ENCODE data around the gene DLGAP1.

The DLGAP1 gene

DNA sequence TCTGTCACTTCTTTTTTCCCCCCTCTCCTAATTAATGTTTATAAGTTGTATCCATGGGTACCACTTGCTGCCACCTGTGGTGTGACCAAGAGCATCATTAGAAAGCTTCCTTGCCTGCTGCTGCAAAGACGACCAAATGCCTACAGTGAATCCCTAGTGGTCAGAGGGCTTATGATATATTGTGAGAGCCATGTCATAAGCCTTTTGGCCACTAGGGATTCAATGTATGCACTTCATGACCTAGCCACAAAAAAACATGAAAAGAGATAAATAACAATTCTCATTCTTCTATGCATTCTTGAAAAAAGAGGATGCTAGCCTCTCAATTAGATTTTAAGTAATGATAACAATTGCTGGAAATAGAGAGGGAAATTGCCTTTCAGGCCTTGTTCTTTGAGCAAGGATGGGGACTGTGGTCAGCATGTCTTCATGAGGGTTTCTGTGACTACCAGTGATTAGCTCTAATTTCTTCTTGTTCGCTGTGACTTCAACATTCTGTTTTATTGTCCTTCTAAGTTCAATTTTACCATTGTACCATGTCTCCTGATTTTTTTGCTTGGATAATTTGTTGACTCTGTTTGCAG, 569.8 kb downstream of the DLGAP1 start:
- peak; percentile 1 for DNase-seq

DNA sequence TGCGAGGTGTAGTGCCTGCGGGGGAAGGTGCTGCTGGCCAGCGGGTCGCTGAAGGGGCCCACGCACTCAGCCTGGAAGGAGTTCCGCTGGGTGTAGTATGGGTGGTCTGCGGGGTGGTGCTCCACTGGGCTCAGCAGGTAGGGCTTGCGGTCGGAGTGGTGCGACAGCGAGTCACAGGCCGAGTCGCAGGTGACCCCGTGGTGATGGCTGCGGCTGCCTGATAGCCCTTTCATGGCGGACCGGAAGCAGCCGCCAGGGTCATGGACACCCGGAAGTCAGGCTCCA, 575.3 kb downstream of the DLGAP1 start:
- no peak for DNase-seq

DNA sequence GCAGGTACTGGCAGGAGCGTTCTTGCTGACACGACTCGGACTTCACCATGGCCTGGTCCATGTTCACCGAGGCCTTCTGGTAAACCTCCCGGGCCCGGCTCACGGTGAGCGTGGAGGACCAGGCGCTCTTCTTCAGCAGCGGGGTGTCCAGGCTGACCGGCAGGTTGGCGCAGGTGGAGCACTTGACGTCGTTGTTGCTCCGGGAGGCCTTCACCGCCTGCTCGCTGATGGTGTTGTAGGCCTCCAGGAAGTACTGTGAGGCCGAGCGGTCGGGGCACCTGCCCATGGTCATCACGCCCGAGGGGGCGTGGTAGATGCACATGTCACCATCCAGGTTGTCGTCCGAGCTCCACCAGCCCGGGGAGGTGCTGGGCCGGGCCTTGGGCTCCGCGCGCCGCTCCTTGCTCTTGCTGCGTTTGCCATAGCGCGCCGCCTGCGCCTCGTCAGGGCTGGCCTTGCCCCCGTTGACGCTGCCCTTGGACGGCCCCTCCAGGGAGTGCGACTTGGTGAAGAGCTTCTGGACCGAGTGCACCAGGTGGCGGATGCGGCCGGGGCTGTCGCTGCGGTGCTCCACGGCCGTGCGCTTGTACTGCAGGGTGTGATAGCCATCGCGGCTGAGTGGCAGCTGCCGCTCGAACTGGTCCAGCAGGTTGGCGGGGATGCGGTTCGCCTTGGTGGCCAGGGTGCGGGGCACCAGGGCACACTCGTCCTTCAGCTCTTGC, 575.8 kb downstream of the DLGAP1 start:
- no peak for DNase-seq

GRCh38 chr18:3878401-3878800, 576.7 kb downstream of the DLGAP1 start:
- no peak for DNase-seq

GRCh38 chr18:3877678-3878077, 577.4 kb downstream of the DLGAP1 start:
- DNase-seq, result no peak

- no peak for DNase-seq
These were observed 579.1 kb downstream of the DLGAP1 start for GRCh38 chr18:3875961-3876360.

DNA sequence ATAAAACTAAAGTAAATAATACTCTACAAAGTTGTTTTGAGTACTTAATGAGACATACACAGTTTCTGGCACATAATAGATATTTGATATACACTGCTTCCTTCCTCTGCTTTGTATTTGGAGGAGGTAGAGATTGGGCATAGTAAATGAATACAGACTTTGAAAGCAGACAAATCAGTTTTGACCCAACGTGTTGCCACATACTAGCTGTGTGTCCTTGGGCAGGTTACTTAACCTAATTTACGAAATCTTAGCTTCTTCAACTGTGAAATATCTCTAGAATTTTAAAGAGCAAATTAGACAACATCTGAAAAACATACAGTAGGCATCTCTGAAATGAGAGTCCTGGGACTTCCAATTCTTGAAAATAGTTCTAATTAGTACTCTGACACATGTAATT, 579.7 kb downstream of the DLGAP1 start:
- DNase-seq, result no peak

DNA sequence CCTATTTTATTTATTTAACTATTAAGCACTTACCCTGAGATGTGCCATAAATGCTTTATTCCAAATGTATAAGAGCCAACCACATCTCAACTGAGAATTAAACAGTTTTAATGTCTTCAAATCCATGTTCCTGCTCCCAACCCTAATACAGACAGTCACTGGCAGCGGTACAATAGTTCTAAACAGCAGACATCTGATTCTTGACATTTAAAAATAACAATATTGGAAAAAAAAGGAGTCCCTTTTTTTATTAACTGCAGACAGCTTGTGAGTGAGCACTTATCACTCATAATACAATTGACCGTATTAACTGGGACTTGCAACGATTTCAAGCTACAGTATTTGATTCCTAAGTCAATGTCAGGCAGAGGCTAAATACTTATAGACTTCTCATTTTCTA, 580.5 kb downstream of the DLGAP1 start:
- no peak for DNase-seq

GRCh38 chr18:3874125-3874524, 581.0 kb downstream of the DLGAP1 start:
- DNase-seq, result no peak

DNA sequence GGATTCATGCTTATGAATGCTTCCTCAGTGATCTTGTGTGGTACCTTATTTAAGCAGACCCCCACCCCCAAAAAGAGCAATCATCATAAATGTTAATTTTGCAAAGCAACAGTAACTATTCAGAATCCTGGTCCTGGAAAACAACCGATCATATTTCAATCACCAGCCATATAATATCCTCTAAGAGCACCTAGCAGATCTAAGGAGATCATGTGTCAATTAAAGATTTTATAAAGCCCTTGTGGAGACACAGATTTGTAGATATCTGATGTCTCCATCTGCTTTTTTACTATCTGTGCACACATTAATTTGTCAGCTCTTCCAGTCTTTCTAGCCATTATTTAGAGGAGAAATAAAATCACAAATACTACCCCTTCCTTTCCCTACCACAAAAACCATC, 581.4 kb downstream of the DLGAP1 start:
- no peak for DNase-seq

DNA sequence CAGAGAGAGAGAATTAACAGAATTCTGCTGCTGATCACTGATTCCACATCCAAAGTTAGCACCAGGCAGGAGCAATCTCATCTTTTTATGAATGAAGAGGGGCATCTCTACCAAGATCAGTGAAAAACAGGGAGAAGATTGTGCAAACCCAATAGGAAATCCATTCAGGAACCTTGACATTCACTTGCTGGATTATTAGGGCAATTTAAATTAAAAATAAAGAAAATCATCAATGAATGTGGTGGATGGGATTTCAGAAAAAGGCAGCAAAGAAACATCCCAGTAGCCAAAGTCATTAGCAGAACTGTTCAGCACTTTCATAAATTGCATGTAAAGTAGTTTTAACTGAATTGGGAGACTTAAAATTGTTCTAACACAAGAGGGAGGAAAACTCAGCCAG, 581.9 kb downstream of the DLGAP1 start:
- DNase-seq, result no peak

- DNase-seq, result no peak
These were observed 582.5 kb downstream of the DLGAP1 start for GRCh38 chr18:3872641-3873040.

- no peak for DNase-seq
These were observed 583.4 kb downstream of the DLGAP1 start for GRCh38 chr18:3871687-3872086.

- no peak for DNase-seq
These were observed 584.2 kb downstream of the DLGAP1 start for GRCh38 chr18:3870914-3871313.

DNA sequence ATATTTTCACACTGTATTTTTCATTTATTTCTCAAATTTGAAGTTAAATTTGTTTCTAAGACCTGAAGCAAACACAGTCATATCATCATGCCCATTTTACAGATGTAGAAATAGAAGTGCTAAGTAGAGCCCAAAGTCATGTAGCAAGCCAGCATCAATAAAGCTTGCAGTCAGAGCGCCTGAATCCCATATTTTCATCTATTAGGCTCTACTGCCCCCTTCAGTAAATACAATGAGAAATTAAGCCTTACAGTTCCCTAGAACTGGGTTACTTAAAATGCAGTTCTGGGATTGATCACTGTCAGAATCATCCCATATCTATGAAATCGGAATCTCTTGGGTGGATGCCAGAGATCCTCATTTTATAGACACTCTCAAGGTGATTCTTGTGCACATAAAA, 585.3 kb downstream of the DLGAP1 start:
- DNase-seq, result peak; percentile 8

- no peak for DNase-seq
These were observed 587.2 kb downstream of the DLGAP1 start for GRCh38 chr18:3867864-3868311.

- no peak for DNase-seq
These were observed 587.9 kb downstream of the DLGAP1 start for GRCh38 chr18:3867236-3867635.

DNA sequence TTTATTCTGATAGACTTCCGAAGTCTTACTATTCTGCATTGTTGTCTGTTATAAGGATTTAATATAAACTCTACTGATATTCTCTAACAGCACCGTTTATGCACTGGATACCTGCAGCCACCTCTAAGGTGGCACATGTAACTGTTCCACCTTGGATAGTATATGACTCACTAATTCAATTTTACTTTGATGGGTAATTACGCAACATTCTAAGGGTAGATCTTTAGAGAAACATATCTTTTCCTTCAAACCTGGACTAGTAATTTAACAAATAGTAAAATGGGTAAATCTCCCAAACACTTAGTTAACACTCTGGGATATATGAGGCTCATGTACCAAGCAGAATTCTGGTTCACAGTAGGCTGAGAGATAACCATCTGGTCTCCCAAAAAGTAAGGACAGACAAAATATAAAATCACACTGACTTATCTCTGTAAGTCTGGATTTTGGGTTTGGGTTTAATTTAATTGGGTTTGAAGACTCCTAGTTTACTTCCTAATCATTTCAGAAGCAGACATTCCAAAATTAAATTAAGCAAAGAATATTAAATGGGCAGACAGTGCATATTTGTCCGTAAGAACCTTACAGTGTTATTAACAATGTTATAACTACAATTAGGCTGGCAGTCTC, 590.3 kb downstream of the DLGAP1 start:
- no peak for DNase-seq

- DNase-seq, result no peak
These were observed 591.5 kb downstream of the DLGAP1 start for GRCh38 chr18:3863593-3863992.

- DNase-seq, result no peak
These were observed 592.1 kb downstream of the DLGAP1 start for GRCh38 chr18:3863006-3863405.

DNA sequence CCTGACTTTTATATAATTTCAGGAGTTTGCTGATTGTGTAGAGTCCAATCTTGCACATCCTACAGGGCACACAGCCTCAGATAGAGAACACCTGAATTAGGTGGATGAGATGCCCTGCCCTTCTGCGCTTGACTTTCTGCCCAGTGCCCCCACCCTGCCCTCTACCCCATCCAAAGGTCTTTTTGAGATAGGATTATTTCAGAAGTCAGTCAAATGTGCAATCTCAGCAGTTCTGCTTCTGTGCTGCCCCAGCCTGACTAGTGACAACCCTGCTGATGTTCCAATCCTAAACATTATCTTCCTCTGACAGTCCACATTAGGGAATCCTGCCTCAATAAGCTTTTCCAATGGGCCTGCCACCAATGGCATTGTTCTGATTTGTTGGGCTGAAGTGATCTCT, 593.6 kb downstream of the DLGAP1 start:
- no peak for DNase-seq

GRCh38 chr18:3857544-3857943, 597.6 kb downstream of the DLGAP1 start:
- DNase-seq, result no peak

DNA sequence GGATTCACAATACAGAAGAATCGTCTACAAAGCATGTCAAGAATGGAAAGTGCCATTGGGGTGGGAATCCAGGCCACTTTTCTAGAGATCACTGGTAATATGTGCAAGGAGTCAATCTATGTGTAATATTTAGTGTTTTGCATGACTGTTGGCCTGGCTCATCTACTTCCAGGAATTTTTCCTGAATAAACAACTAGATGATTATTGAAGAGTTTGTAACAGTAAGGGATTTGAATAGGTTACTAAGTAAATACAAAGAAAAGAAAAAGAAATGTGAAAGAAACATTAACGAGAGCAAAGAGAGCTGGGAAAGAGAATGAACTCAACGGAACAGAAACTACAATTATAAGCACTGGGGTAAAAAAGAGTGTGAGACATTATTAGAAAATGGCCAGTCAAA, 599.1 kb downstream of the DLGAP1 start:
- DNase-seq, result no peak

GRCh38 chr18:3852321-3852720, 602.8 kb downstream of the DLGAP1 start:
- no peak for DNase-seq

- DNase-seq, result no peak
These were observed 603.9 kb downstream of the DLGAP1 start for GRCh38 chr18:3851159-3851558.

All from activated CD4-positive, alpha-beta T cell treated with anti-CD3 and anti-CD28 coated beads, Interleukin-2, amount 50 U/mL, for 16 hours (primary cell).